ENCODE results near the gene TMEM63A. TPM values are rescaled to one million over a fixed set of nuclear protein-coding genes. Genes with fewer than 3 reads are reported as not detected.

The TMEM63A gene
- total and polyA plus RNA-seq, 2 donors (not counting 1 experiment from before 2014, with no cell fraction given): 14.5 to 24.1 TPM

GRCh38 chr1:225892307-225892706 is 10.1 kb upstream of the TMEM63A start:
- DNase-seq (ENCODE audit: low read depth in 2 of 2): no peak
- Histone ChIP-seq H3K4me1 (ENCODE audit: control insufficient read depth, extremely low read depth, insufficient read depth, low read length) (peaks cover 3% of the 10 kb centered on the region), H3K4me3 (replicated peaks in 1 of 4; ENCODE audit: control extremely low read depth in 1 of 4, insufficient read depth in 1 of 4, low read depth in 3 of 4, low read length in 4 of 4) (no peak overlapping the region), H4K20me1 (ENCODE audit: control insufficient read depth, extremely low read depth, insufficient read depth, low read length) (no peaks in the 10 kb centered on the region), H2AFZ (ENCODE audit: low read length) (no peak overlapping the region), H3K27ac (ENCODE audit: insufficient read depth, low read length) (no peak overlapping the region), H3K4me2 (ENCODE audit: extremely low read depth, insufficient read depth, low read length) (no peak overlapping the region), H3K9ac (ENCODE audit: insufficient read depth, low read length) (no peak overlapping the region), H3K27me3 (ENCODE audit: control insufficient read depth, insufficient read depth, low read length) (no peaks in the 10 kb centered on the region), H3K79me2 (ENCODE audit: control insufficient read depth, insufficient read depth, low read length) (no peaks in the 10 kb centered on the region), H3K9me3 (ENCODE audit: control insufficient read depth, insufficient read depth, low read depth, low read length) (no peaks in the 10 kb centered on the region), H3K36me3 (ENCODE audit: control insufficient read depth, insufficient read depth, low read length) (no peaks in the 10 kb centered on the region)
- no peak for TF ChIP-seq CTCF (conservative IDR thresholded peaks at IDR 0.05 in 1 of 2, IDR thresholded peaks at IDR 0.05 in 1 of 2; ENCODE audit: low read depth in 1 of 2, low read length in 2 of 2)
- no peak for TF ChIP-seq EZH2 (IDR thresholded peaks at IDR 0.05; ENCODE audit: low read length, missing control alignments)

GRCh38 chr1:225891229-225891972 is 9.2 kb upstream of the TMEM63A start:
- DNase-seq (ENCODE audit: low read depth in 2 of 2): no peak
- no peak for TF ChIP-seq CTCF (conservative IDR thresholded peaks at IDR 0.05 in 1 of 2, IDR thresholded peaks at IDR 0.05 in 1 of 2; ENCODE audit: low read depth in 1 of 2, low read length in 2 of 2)
- no peak for TF ChIP-seq EZH2 (IDR thresholded peaks at IDR 0.05; ENCODE audit: low read length, missing control alignments)
- no peaks in the 10 kb centered on the region for H3K79me2 ChIP-seq (ENCODE audit: control insufficient read depth, insufficient read depth, low read length)
- H3K9me3 ChIP-seq (ENCODE audit: control insufficient read depth, insufficient read depth, low read depth, low read length): no peaks in the 10 kb centered on the region
- no peak overlapping the region for H3K9ac ChIP-seq (ENCODE audit: insufficient read depth, low read length)
- H3K36me3 ChIP-seq (ENCODE audit: control insufficient read depth, insufficient read depth, low read length): no peaks in the 10 kb centered on the region
- peaks cover 3% of the 10 kb centered on the region for H3K4me1 ChIP-seq (ENCODE audit: control insufficient read depth, extremely low read depth, insufficient read depth, low read length)
- H4K20me1 ChIP-seq (ENCODE audit: control insufficient read depth, extremely low read depth, insufficient read depth, low read length): no peaks in the 10 kb centered on the region
- no peak overlapping the region for H2AFZ ChIP-seq (ENCODE audit: low read length)
- no peak overlapping the region for H3K4me2 ChIP-seq (ENCODE audit: extremely low read depth, insufficient read depth, low read length)
- H3K27me3 ChIP-seq (ENCODE audit: control insufficient read depth, insufficient read depth, low read length): no peaks in the 10 kb centered on the region
- H3K27ac ChIP-seq (ENCODE audit: insufficient read depth, low read length): no peak overlapping the region
- no peak overlapping the region for H3K4me3 ChIP-seq (replicated peaks in 1 of 4; ENCODE audit: control extremely low read depth in 1 of 4, insufficient read depth in 1 of 4, low read depth in 3 of 4, low read length in 4 of 4)

GRCh38 chr1:225890346-225891228 is 8.4 kb upstream of the TMEM63A start:
- Histone ChIP-seq H3K27ac (ENCODE audit: insufficient read depth, low read length) (no peak overlapping the region), H4K20me1 (ENCODE audit: control insufficient read depth, extremely low read depth, insufficient read depth, low read length) (no peaks in the 10 kb centered on the region), H3K4me3 (replicated peaks in 1 of 4; ENCODE audit: control extremely low read depth in 1 of 4, insufficient read depth in 1 of 4, low read depth in 3 of 4, low read length in 4 of 4) (no peak overlapping the region), H3K4me1 (ENCODE audit: control insufficient read depth, extremely low read depth, insufficient read depth, low read length) (peaks cover 3% of the 10 kb centered on the region), H3K9me3 (ENCODE audit: control insufficient read depth, insufficient read depth, low read depth, low read length) (no peaks in the 10 kb centered on the region), H3K27me3 (ENCODE audit: control insufficient read depth, insufficient read depth, low read length) (no peaks in the 10 kb centered on the region), H3K4me2 (ENCODE audit: extremely low read depth, insufficient read depth, low read length) (no peak overlapping the region), H3K36me3 (ENCODE audit: control insufficient read depth, insufficient read depth, low read length) (no peaks in the 10 kb centered on the region), H2AFZ (ENCODE audit: low read length) (no peak overlapping the region), H3K79me2 (ENCODE audit: control insufficient read depth, insufficient read depth, low read length) (no peaks in the 10 kb centered on the region), H3K9ac (ENCODE audit: insufficient read depth, low read length) (no peak overlapping the region)
- peak in 1 of 2 donors; percentile 39 for DNase-seq (ENCODE audit: low read depth in 2 of 2)
- TF ChIP-seq CTCF (conservative IDR thresholded peaks at IDR 0.05 in 1 of 2, IDR thresholded peaks at IDR 0.05 in 1 of 2; ENCODE audit: low read depth in 1 of 2, low read length in 2 of 2) (no peak), EZH2 (IDR thresholded peaks at IDR 0.05; ENCODE audit: low read length, missing control alignments) (no peak)

Measured in fibroblast of lung (primary cell).